ENCODE results near the gene PPOX.
A peak's percentile ranks its signal among the peaks of the same experiment; 100 is the strongest.

PPOX gene

DNA sequence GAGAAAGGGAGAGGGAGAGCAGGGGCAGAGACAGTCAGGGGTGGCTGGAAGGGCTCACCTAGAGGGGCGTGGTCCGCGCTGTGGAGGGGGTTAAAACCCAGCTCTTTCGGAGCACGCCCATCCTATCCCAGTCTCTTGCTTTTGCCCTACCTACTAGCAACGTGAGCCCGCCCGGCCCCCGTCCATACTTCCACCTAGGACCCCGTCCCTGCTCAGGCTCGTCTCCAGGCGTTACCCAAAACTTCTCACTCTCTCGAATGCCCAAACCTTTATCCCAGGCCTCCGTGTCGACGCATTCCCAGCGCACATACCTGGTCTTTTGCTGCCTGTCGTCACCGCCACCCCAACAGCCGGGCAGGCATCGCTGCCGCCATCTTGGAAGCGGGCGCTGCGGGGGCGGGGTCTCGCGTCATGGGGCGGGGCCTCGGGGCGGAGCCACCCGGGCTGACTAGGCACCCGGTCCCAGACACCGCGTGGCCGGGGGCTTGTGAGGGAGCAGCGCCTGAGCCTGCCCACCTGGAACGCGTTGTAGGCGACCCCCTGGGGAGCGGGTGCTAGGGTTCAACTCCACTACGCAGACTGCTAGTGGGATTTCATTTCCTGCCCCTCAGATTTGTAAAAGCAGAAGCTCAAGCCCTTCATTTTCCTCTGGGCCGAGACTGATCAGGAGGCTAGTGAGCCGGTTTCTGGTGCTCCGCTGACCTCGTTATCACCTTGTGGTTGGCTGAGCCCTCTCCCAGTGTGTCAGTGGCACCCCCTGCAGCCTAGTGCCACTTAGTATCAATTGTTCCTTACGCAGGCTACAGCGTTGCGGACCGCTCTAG lies 11.1 kb downstream of the PPOX start, which contains the start of gene B4GALT3:
Gene B4GALT3, minus strand, starts transcription at position 396 of the 824 bp plus-strand sequence. CDS start 1,447 bp downstream, outside the sequence.
- Mint-ChIP-seq H3K27me3 (no peaks in the 10 kb centered on the region), H3K9me3 (no peaks in the 10 kb centered on the region), H3K4me3 (peak within 1 kb of the TSS; percentile 100), H3K4me1 (ENCODE audit: low read depth) (peaks cover 62% of the 10 kb centered on the region), H3K27ac (peak within 1 kb of the TSS; percentile 99), H3K36me3 (ENCODE audit: low read depth) (peaks cover 33% of the 10 kb centered on the region)

DNA sequence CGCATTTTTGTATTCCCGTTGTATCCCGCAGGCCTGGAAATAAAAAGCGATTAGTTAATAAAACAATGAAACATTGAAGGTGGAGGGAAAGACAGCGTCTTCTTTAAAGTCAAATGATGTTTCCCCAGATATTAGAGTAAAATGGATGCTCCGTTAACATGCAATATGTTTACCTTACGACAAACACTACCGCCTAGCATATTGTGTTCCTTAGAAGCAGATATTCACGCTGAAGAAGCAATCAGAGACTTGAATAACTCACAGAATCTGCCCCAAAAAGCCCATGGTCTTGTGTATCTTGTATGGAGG lies 11.7 kb downstream of the PPOX start:
- H3K27ac Mint-ChIP-seq = peak overlapping the region; percentile 99
- peak overlapping the region; percentile 100 for H3K4me3 Mint-ChIP-seq
- no peaks in the 10 kb centered on the region for H3K9me3 Mint-ChIP-seq
- H3K36me3 Mint-ChIP-seq (ENCODE audit: low read depth) = peaks cover 27% of the 10 kb centered on the region
- H3K4me1 Mint-ChIP-seq (ENCODE audit: low read depth) = peaks cover 68% of the 10 kb centered on the region
- no peaks in the 10 kb centered on the region for H3K27me3 Mint-ChIP-seq

DNA sequence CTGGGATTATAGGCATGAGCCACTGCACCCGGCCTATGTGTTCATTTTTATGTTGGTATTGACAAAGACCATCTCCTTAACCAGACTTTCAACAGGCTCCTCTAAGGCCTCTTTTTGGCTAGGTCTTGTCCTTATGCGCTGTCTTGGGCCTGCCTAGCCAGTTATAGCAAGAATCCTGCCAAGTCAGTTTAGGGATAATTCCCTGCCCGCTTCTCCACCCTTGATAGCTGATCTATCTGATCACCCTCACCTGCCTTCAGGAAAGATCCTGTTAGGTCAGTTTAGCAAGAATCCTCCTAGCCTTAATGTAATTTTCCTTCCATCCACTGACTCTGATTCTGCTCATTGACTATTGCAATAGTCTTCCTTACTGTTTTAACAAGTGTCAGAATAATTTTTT lies 13.5 kb downstream of the PPOX start:
- no peaks in the 10 kb centered on the region for H3K27me3 Mint-ChIP-seq
- H3K9me3 Mint-ChIP-seq = no peaks in the 10 kb centered on the region
- peaks cover 12% of the 10 kb centered on the region for H3K36me3 Mint-ChIP-seq (ENCODE audit: low read depth)
- peak overlapping the region; percentile 9 for H3K27ac Mint-ChIP-seq
- no peak overlapping the region for H3K4me3 Mint-ChIP-seq
- peaks cover 82% of the 10 kb centered on the region for H3K4me1 Mint-ChIP-seq (ENCODE audit: low read depth)

DNA sequence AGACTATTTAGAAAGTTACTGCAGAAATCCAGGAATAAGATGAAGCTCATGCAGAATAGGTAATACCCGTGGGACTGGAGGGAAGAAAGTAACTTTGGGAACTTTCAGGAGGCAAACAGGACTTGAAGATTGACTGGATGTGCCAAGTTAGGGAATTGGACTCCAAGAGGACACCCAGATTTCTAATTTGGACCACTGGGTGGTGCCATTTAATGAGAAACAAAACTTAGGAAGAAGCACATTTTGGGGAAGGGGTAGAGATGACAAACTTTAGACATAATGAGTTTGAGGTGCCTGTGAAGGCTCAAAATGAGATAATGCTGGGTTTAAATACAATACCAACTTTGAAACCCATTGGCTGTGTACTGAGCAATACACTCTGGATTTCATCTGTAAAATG lies 14.4 kb downstream of the PPOX start:
- H3K27me3 Mint-ChIP-seq = no peaks in the 10 kb centered on the region
- peaks cover 5% of the 10 kb centered on the region for H3K36me3 Mint-ChIP-seq (ENCODE audit: low read depth)
- H3K4me1 Mint-ChIP-seq (ENCODE audit: low read depth) = peaks cover 82% of the 10 kb centered on the region
- no peaks in the 10 kb centered on the region for H3K9me3 Mint-ChIP-seq
- no peak overlapping the region for H3K4me3 Mint-ChIP-seq
- H3K27ac Mint-ChIP-seq = peak overlapping the region; percentile 66

DNA sequence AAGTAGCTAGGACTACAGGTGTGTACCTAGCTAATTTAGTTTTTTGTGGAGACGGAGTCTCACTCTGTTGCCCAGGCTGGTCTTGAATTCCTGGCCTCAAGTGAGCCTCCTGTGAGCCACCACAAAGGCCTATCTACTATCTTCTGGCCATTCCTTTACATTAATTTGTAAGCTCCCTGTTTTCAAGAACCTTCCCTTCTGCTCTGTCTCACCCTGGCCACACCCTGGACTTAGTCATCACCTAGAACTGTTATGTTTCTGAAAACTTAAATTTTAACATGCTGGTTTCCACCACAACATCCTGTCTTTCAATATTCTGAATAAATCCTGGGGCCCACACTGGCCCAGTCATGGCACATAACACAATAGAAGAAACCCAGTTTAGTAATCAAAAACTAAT lies 16.0 kb downstream of the PPOX start:
- Mint-ChIP-seq H3K4me3 (peak overlapping the region; percentile 25), H3K4me1 (ENCODE audit: low read depth) (peaks cover 85% of the 10 kb centered on the region), H3K27me3 (no peaks in the 10 kb centered on the region), H3K36me3 (ENCODE audit: low read depth) (no peaks in the 10 kb centered on the region), H3K27ac (peak overlapping the region; percentile 97), H3K9me3 (no peaks in the 10 kb centered on the region)

DNA sequence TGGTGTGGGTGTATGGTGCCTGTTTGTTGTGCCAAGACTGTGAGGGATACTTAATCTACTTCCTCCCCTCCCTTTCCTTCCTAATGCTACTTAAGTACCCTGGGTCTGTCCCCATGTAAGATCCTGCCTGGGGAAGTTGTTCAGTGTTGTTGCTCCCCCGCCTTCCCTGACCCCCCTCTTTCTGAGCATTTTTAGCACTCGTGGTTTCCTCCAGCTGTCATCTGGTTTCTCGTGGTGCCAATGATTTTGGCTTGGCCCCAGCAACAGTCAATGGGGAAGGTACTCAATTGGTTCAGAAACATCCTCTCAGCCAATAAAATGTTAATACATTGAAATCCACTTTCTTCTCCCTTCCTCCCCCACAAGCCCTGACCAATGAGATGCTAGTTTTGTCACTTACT lies 19.1 kb downstream of the PPOX start:
- peaks cover 85% of the 10 kb centered on the region for H3K4me1 Mint-ChIP-seq (ENCODE audit: low read depth)
- H3K27me3 Mint-ChIP-seq = no peaks in the 10 kb centered on the region
- peak overlapping the region; percentile 87 for H3K27ac Mint-ChIP-seq
- H3K9me3 Mint-ChIP-seq = no peaks in the 10 kb centered on the region
- H3K4me3 Mint-ChIP-seq = peak overlapping the region; percentile 60
- no peaks in the 10 kb centered on the region for H3K36me3 Mint-ChIP-seq (ENCODE audit: low read depth)

DNA sequence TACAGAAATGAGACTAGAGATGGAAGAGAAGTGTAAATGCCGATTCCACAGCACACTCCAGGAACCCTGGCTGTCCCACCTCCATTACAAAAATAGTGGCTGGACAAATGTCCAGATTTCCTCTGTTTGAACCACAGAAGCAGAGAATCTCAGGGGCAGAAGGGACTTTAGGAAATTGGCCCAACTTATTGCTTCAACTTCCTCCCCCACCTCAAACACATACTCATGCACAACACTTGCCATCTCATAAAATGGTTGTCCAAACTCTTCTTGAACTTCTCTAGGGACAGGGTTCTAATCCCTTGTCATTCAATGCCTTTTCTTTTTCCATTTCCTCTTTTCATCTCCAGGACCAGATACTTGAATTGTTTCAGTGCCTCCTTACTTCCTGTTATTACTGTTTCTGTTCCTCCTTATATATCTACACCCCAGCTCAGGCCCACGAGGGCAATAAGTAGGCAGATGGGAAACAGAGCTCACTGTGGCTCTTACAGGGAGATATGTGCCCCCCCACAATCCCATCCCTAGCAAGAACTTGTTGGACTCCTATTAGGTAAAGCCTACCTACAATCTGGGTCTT lies 19.6 kb downstream of the PPOX start:
- Mint-ChIP-seq H3K27me3 (no peaks in the 10 kb centered on the region), H3K4me3 (peak overlapping the region; percentile 60), H3K27ac (peak overlapping the region; percentile 87), H3K9me3 (no peaks in the 10 kb centered on the region), H3K4me1 (ENCODE audit: low read depth) (peaks cover 79% of the 10 kb centered on the region), H3K36me3 (ENCODE audit: low read depth) (no peaks in the 10 kb centered on the region)

DNA sequence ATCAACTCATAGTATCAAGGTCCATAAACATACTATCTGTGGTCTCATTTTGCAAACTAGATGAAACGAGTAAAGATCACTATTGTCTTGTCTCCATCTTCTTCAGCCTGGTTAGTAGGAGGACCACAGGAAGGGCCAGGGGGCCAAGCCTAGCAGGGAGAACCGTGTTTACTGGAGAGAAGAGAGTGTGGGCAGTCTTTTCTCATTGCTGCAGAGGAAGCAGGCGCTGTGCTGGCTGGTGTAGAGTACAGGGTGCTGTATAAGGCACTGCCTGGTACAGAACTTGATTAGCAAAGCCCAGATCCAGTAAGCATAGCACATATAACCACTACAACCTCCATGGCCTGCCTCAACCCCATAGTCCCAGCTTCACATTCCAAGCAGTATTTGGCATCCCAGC lies 21.1 kb downstream of the PPOX start:
- no peaks in the 10 kb centered on the region for H3K36me3 Mint-ChIP-seq (ENCODE audit: low read depth)
- no peaks in the 10 kb centered on the region for H3K27me3 Mint-ChIP-seq
- H3K9me3 Mint-ChIP-seq = no peaks in the 10 kb centered on the region
- no peak overlapping the region for H3K4me3 Mint-ChIP-seq
- peaks cover 72% of the 10 kb centered on the region for H3K4me1 Mint-ChIP-seq (ENCODE audit: low read depth)
- peak overlapping the region; percentile 87 for H3K27ac Mint-ChIP-seq

DNA sequence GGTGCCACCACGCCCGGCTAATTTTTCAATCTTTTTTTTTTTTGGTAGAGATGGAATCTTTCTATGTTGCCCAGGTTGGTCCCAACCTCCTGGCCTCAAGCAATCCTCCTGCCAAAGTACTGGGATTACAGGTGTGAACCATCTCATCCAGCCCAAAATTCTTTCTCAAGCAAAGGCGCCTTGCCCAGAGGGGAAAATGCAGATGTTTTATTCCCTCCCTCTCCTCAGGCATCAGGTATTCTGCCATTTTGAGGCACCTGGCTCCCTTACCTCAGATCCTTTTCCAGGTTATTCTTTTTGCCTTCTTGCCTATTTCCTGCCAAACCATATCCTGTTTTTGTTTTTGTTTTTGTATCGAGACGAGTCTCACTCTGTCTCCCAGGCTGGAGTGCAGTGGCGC lies 22.2 kb downstream of the PPOX start:
- Mint-ChIP-seq H3K36me3 (ENCODE audit: low read depth) (no peaks in the 10 kb centered on the region), H3K4me3 (no peak overlapping the region), H3K4me1 (ENCODE audit: low read depth) (peaks cover 66% of the 10 kb centered on the region), H3K27ac (peak overlapping the region; percentile 73), H3K9me3 (no peaks in the 10 kb centered on the region), H3K27me3 (no peaks in the 10 kb centered on the region)

DNA sequence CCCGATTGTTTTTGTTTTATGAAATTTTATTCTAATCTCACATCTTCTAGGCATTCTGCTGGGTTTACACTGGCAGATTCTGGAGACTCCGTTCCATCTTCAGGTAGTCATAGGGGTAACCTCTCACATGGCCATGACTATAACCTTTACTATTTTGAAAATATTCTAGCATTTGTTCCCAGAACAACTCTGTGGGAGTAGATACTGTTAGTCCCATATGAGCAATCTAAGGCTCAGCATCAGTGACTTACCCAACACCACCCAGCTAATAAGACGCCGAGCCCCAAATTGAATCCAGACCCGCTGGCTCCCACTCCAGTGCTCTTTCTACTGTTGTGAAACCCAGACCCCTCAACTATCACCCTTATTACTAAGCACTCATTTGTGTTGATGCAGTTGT lies 22.8 kb downstream of the PPOX start:
- H3K4me3 Mint-ChIP-seq = no peak overlapping the region
- no peaks in the 10 kb centered on the region for H3K27me3 Mint-ChIP-seq
- H3K4me1 Mint-ChIP-seq (ENCODE audit: low read depth) = peaks cover 60% of the 10 kb centered on the region
- H3K9me3 Mint-ChIP-seq = no peaks in the 10 kb centered on the region
- no peaks in the 10 kb centered on the region for H3K36me3 Mint-ChIP-seq (ENCODE audit: low read depth)
- no peak overlapping the region for H3K27ac Mint-ChIP-seq

DNA sequence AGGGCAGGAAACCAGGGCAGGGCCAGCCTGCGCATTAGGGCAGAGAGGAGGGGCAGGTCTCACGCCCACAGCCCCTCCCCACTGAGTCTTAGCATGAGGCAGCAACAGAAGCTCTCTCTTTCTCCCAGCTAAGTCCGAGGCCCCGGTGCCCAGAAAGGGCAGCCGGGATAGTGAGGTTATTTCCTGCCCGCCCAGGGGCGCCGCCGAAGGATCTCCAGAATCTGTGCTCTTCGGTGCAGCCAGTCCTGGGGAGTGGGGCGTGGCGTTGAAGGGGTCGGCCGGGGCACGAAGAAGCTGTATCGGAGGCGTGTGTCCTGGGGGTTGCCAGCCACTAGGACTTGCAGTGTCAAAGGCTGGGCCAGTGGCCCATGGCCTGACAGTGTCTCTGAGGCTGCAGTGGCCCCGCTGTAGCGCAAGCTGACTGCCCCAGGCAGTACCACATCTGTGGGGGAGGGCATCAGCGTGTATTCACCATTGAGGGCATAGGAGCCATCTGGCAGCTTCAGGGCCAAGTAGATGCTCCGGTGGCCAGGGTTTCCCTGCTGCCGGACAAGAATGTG lies 24.8 kb downstream of the PPOX start:
- H3K9me3 Mint-ChIP-seq = no peaks in the 10 kb centered on the region
- H3K36me3 Mint-ChIP-seq (ENCODE audit: low read depth) = no peaks in the 10 kb centered on the region
- H3K27ac Mint-ChIP-seq = no peak overlapping the region
- peaks cover 49% of the 10 kb centered on the region for H3K4me1 Mint-ChIP-seq (ENCODE audit: low read depth)
- no peaks in the 10 kb centered on the region for H3K27me3 Mint-ChIP-seq
- no peak overlapping the region for H3K4me3 Mint-ChIP-seq

DNA sequence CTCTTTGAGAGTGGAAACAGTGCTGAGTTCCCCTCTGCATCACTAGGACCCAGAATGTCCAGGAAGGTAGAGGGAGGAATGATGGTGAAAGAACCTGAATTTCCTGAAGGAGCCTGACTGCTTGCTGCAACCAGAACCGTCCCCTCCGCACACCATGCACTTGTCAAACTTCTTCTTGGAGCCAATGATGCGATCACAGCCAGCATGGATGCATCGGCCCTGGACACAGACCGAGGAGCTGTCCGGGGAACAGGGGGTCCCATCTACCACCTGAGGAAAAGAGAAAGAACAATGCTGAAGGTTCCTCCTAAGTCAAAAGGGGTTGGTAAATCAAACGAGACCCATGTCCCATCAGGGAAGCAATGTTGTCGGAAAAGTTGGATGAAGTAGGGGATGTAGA lies 25.7 kb downstream of the PPOX start:
- Mint-ChIP-seq H3K36me3 (ENCODE audit: low read depth) (no peaks in the 10 kb centered on the region), H3K4me3 (no peak overlapping the region), H3K9me3 (no peaks in the 10 kb centered on the region), H3K4me1 (ENCODE audit: low read depth) (peaks cover 39% of the 10 kb centered on the region), H3K27me3 (no peaks in the 10 kb centered on the region), H3K27ac (no peak overlapping the region)

DNA sequence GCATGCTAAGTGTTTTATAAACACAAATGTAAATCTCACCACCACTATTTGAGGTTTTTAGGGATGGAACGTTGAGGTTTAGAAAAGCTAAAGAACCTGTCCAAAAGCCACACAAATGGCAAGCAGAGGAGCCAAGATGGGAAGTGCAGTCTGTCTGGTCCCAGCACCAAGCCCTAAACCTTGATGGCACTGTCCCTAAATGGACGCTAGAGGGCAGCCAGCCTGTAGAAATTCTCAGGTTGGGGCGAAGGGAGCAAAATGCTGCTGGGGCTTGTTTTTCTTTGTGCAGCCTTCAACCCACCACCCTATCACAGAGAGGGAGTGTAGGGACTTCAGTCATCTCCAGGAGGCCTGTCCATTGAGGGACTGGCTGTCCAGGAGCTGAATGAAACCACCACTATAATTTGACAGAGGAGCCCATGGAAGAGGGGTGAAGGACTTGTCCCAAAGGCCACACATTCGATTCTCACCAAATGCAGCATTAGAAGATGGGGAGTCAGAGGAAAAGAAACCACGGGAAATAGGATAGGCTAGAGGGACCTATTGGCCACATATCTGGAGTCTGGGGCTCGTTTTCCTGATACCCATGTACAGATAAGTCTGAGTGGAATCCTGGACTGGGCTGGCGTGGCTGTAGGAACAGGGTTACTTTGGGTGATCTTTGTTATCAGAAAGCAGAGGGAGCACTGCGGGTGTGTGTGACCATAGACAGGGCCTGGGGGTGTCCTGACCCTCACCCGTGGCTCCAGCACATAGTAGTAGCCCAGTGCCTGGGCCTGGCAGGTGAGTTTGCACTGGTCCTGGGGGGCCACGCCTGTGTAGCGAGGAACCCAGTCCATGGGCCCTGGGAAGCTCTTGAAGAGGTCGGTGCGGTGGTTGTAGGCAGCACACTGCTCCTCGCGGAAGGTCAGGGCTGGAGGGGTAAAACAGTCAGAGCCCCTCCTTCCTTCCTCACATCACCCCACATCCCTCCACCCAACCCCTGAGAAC lies 26.5 kb downstream of the PPOX start:
- Mint-ChIP-seq H3K27ac (peak overlapping the region; percentile 75), H3K36me3 (ENCODE audit: low read depth) (no peaks in the 10 kb centered on the region), H3K4me3 (no peak overlapping the region), H3K27me3 (no peaks in the 10 kb centered on the region), H3K4me1 (ENCODE audit: low read depth) (peaks cover 31% of the 10 kb centered on the region), H3K9me3 (no peaks in the 10 kb centered on the region)

DNA sequence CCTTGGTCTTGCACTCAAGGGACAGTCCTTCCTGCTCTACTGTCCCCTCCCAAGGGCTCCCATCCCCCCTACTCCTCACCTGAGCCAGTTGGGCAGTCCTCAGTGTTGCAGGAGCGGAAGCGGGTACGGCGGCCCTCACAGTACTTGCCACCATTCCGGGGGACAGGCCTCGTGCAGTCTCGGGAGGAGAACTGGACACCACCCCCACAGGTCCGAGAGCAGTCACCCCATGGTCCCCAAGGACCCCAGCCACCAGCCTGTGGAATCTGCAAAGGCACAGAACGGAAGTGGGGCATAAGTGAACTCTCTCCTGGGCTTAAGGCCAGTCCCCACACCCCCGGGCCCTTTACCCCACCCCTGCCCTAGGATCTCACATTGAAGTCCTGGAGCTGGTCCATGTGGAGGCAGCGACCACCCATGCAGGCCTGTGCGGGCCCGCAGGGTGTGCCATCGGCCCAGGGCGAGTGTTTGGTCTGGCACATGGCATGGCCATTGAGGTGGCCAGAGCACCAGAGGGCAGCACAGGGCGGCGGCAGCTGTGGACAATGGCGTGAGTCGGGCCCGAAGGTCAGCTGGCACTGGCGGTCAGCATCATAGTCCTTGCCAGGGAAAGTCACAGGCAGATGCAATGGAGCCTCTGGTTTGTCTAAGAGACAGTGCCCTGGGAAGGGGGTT lies 27.5 kb downstream of the PPOX start:
- Mint-ChIP-seq H3K36me3 (ENCODE audit: low read depth) (no peaks in the 10 kb centered on the region), H3K9me3 (no peaks in the 10 kb centered on the region), H3K4me3 (no peak overlapping the region), H3K27ac (no peak overlapping the region), H3K27me3 (no peaks in the 10 kb centered on the region), H3K4me1 (ENCODE audit: low read depth) (peaks cover 27% of the 10 kb centered on the region)

All from stimulated activated naive CD8-positive, alpha-beta T cell treated with anti-CD3 and anti-CD28 coated beads, Interleukin-15, Interleukin-2, amounts not matched to agents 100 ng/mL and 50 ng/mL, for 24 hours (primary cell).